Large intestine (tissue), 3 donors: ENCODE results near the gene GPR42. TPM values are rescaled to one million over a fixed set of nuclear protein-coding genes. Genes with fewer than 3 reads are reported as not detected.

Experiments used
- DNase-seq, 2 donors: peaks; one replicate each; pipeline versions ENCODE4 v3.0.0 to v3.0.0-alpha.2; 2013
- H3K27ac ChIP-seq: one replicate; pipeline ENCODE4 v1.5.1; 2013; ENCODE audit warnings: low read length
- H3K27me3 ChIP-seq: 2 replicates; pipeline ENCODE4 v1.6.1; 2013; ENCODE audit warnings: low read length; ENCODE audit not compliant: control insufficient read depth, insufficient read depth
- H3K36me3 ChIP-seq: 2 replicates; pipeline ENCODE4 v1.6.1; 2013; ENCODE audit warnings: low read length; ENCODE audit not compliant: control insufficient read depth, insufficient read depth
- H3K4me1 ChIP-seq: one replicate; pipeline ENCODE4 v1.6.1; 2013; ENCODE audit warnings: low read length; ENCODE audit not compliant: control insufficient read depth, insufficient read depth
- H3K4me3 ChIP-seq: one replicate; pipeline ENCODE4 v1.5.1; 2013; ENCODE audit warnings: low read length
- H3K9me3 ChIP-seq: one replicate; pipeline ENCODE4 v1.6.1; 2013; ENCODE audit warnings: mild to moderate bottlenecking, low read depth, low read length, moderate library complexity; ENCODE audit not compliant: control insufficient read depth
- WGBS: methylation state at CpG from one replicate; pipeline ENCODE4 v1.1.5; 2013; ENCODE audit warnings: low lambda C conversion rate; ENCODE audit not compliant: insufficient coverage; 5-methylcytosine and 5-hydroxymethylcytosine counted together
- polyA plus RNA-seq: library from polyadenylated mRNA; unstranded; fragments of 120-200 nt; gene quantifications from one replicate; pipeline ENCODE4 v1.2.1, GENCODE V29; 2013

GPR42 gene
- polyA plus RNA-seq, 1 donor = 0.22 TPM

DNA sequence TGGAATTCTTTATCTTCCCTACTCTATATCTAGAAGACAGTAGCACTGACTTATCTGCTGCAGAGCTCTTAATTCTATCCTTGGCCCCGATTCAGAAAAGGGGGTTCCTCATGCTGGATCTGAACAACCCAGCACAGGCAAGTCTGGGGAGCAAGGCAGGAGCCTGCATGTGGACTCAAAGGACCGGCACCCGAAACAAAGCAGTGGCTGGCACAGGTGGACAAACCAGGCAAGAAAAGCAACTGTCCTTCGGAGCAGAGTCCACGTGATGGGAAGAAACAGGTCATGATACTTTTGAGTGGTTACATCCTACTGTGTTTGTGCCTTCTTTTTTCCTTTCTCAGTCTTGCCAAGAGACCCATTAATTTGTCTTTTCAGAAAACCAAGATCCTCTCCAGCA is 38.3 kb downstream of the GPR42 start:
- H3K27ac ChIP-seq = no peak overlapping the region
- H3K36me3 ChIP-seq = no peaks in the 10 kb centered on the region
- H3K4me1 ChIP-seq = no peaks in the 10 kb centered on the region
- 60% methylated on average over 1 of the region's 5 CpGs for WGBS
- DNase-seq = no peak
- no peaks in the 10 kb centered on the region for H3K9me3 ChIP-seq
- H3K27me3 ChIP-seq = no peaks in the 10 kb centered on the region
- no peak overlapping the region for H3K4me3 ChIP-seq

- WGBS = 100% methylated on average over 1 of the region's 5 CpGs
- no peaks in the 10 kb centered on the region for H3K27me3 ChIP-seq
- H3K36me3 ChIP-seq = no peaks in the 10 kb centered on the region
- no peaks in the 10 kb centered on the region for H3K4me1 ChIP-seq
- DNase-seq = no peak
- H3K4me3 ChIP-seq = no peak overlapping the region
- H3K9me3 ChIP-seq = no peaks in the 10 kb centered on the region
- no peak overlapping the region for H3K27ac ChIP-seq
Measured at GRCh38 chr19:35410487-35410886, 39.6 kb downstream of the GPR42 start.

DNA sequence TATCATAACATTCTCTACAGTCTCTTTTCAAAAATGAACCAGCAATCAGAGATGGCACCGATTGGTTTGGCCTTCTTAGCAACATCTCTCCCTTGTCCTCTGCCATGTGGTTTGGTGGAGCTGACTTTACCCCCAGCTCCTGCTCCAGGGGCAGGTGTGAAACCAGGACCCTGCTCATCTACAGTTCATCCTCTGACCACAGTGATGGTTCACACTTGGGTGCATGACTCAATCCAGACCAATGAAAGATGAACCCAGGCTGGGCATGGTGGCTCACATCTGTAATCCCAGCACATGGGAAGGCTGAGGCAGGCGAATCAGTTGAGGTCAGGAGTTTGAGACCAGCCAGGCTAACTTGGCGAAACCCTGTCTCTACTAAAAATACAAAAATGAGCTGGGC is 43.6 kb downstream of the GPR42 start:
- no peak for DNase-seq
- no peak overlapping the region for H3K4me3 ChIP-seq
- H3K4me1 ChIP-seq = peaks cover 6% of the 10 kb centered on the region
- H3K9me3 ChIP-seq = no peaks in the 10 kb centered on the region
- no peaks in the 10 kb centered on the region for H3K36me3 ChIP-seq
- H3K27me3 ChIP-seq = no peaks in the 10 kb centered on the region
- H3K27ac ChIP-seq = no peak overlapping the region
- WGBS = no CpG with 5 or more reads among the region's 3 CpGs

DNA sequence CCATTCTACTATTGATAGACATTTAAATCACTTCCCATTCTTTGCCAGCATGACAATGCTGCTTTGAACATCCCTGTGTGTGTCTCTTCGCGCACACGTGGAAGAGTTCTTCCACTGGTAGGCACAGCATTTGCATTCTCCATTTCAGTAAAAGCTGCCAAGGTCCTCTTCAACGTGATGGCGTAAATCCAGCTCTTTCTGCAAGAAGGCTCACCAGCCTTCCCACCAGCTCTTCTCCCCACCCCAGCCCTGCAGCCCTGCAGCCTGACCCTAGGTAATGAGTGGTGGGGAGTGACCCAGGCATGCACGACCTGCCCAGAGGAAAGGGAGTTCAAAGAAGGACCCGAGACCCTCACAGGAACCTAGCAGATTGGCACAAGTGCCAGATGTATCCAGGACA is 45.5 kb downstream of the GPR42 start:
- DNase-seq = no peak
- no peaks in the 10 kb centered on the region for H3K27me3 ChIP-seq
- H3K4me3 ChIP-seq = no peak overlapping the region
- H3K4me1 ChIP-seq = peaks cover 20% of the 10 kb centered on the region
- H3K36me3 ChIP-seq = no peaks in the 10 kb centered on the region
- H3K9me3 ChIP-seq = no peaks in the 10 kb centered on the region
- no peak overlapping the region for H3K27ac ChIP-seq
- WGBS = no CpG with 5 or more reads among the region's 7 CpGs

GRCh38 chr19:35417278-35417677 is 46.4 kb downstream of the GPR42 start:
- DNase-seq = no peak
- H3K27ac ChIP-seq = no peak overlapping the region
- no peaks in the 10 kb centered on the region for H3K9me3 ChIP-seq
- WGBS = no CpG with 5 or more reads among the region's 2 CpGs
- H3K36me3 ChIP-seq = no peaks in the 10 kb centered on the region
- H3K27me3 ChIP-seq = no peaks in the 10 kb centered on the region
- no peak overlapping the region for H3K4me3 ChIP-seq
- H3K4me1 ChIP-seq = peaks cover 21% of the 10 kb centered on the region

DNA sequence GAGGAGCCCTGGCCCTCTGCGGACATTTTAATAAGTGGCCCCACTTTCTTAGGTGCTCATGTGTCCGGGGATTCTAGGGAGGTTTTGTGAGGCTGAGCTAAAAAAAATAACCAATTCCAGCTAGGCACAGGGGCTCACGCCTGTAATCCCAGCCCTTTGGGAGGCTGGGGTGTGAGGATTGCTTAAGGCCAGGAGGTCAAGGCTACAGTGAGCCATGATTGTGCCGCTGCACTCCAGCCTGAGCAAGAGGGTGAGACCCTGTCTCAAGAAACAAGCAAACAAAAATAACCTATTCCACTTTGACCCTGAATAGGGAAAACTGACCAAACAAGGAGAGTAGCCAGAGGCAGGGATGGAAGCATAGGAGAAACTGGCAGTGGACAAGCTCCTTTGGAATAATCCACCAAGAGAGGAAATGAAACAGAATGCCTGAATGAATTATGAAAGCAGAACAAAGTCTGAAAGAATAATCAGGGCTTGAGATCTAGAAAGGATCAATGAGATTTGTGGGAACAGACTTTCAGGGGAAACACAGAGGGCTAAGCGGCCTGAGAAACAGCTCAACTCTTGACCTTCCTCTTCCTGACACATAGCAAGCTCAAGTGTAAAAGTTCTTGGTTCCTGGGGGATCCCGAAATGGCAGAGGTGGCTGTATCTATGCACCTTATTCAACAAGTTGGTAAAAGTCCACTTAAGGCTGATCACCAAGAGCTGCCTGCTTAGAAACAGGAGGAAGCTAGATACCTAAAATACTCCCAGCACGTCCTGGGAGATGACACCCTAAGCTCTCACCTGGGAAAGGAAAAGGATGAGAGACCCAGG is 47.1 kb downstream of the GPR42 start:
- no peak overlapping the region for H3K4me3 ChIP-seq
- no peaks in the 10 kb centered on the region for H3K36me3 ChIP-seq
- H3K9me3 ChIP-seq = no peaks in the 10 kb centered on the region
- 70% methylated on average over 2 of the region's 7 CpGs for WGBS
- no peak overlapping the region for H3K27ac ChIP-seq
- no peaks in the 10 kb centered on the region for H3K27me3 ChIP-seq
- H3K4me1 ChIP-seq = peaks cover 21% of the 10 kb centered on the region
- no peak for DNase-seq

DNA sequence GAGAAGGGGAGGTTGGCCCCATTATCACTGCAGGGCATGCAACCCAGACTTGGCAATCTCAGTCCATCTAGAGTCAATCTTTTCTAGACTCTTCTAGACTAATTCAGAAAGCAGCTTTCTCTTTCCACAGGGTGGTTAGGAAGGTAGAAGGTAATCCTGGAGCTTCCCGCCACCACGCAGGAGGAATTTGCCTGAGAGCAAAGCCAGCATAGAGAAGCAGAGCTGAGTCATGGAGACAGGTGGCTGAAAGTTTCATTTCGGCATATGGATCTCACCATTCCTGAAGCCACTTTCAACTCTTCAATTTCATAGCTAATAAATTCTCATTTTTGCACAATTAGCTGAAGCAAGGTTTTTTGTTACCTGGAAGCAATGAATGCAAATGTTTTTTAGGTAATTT is 48.2 kb downstream of the GPR42 start:
- Histone ChIP-seq H3K27ac (no peak overlapping the region), H3K4me3 (no peak overlapping the region), H3K4me1 (peaks cover 21% of the 10 kb centered on the region), H3K36me3 (no peaks in the 10 kb centered on the region), H3K27me3 (no peaks in the 10 kb centered on the region), H3K9me3 (no peaks in the 10 kb centered on the region)
- no CpG with 5 or more reads among the region's 3 CpGs for WGBS
- no peak for DNase-seq

- H3K9me3 ChIP-seq = no peaks in the 10 kb centered on the region
- H3K27me3 ChIP-seq = no peaks in the 10 kb centered on the region
- DNase-seq = peak; percentile 47 to 69
- H3K36me3 ChIP-seq = no peaks in the 10 kb centered on the region
- peak overlapping the region; percentile 65 for H3K27ac ChIP-seq
- no peak overlapping the region for H3K4me3 ChIP-seq
- WGBS = 17% methylated on average over 1 of the region's 5 CpGs
- H3K4me1 ChIP-seq = peaks cover 21% of the 10 kb centered on the region
Measured at GRCh38 chr19:35419805-35420204, 48.9 kb downstream of the GPR42 start.

GRCh38 chr19:35421362-35421761 is 50.5 kb downstream of the GPR42 start:
- Histone ChIP-seq H3K27ac (no peak overlapping the region), H3K36me3 (no peaks in the 10 kb centered on the region), H3K4me1 (peaks cover 21% of the 10 kb centered on the region), H3K9me3 (no peaks in the 10 kb centered on the region), H3K4me3 (no peak overlapping the region), H3K27me3 (no peaks in the 10 kb centered on the region)
- no CpG with 5 or more reads among the region's 11 CpGs for WGBS
- DNase-seq = no peak
